Tibial artery (tissue), 4 donors: ENCODE measurements around the gene C1orf210.
A peak's percentile ranks its signal among the peaks of the same experiment; 100 is the strongest.

Source experiments
- DNase-seq, 2 donors: peaks; one replicate each; pipeline ENCODE4 v3.0.0-alpha.2; 2019
- H3K27ac ChIP-seq, 2 donors: fragments of 200-600 bp; sonication (generic) in 1 of 2; 1 replicate in 1 of 2; 2 replicates in 1 of 2; pipeline ENCODE4 v1.5.1; 2018 to 2019; ENCODE audit warnings: mild to moderate bottlenecking in 1 of 2
- H3K27me3 ChIP-seq, 2 donors: fragments of 200-600 bp; sonication (generic) in 1 of 2; one replicate each; pipeline versions ENCODE4 v1.5.1 to v1.6.0; 2016 to 2019
- H3K36me3 ChIP-seq, 3 donors: fragments of 200-600 bp; sonication (generic) in 2 of 3; one replicate each; pipeline ENCODE4 v1.5.1; 2016 to 2019; ENCODE audit warnings: mild to moderate bottlenecking in 2 of 3
- H3K4me1 ChIP-seq, 4 donors: fragments of 200-600 bp; sonication (generic) in 2 of 4; 1 replicate in 3 of 4; 2 replicates in 1 of 4; pipeline ENCODE4 v1.5.1; 2016 to 2019
- H3K4me3 ChIP-seq, 2 donors: fragments of 200-600 bp; sonication (generic) in 1 of 2; 1 replicate in 1 of 2; 2 replicates in 1 of 2; pipeline ENCODE4 v1.5.1; 2018 to 2019; ENCODE audit warnings: mild to moderate bottlenecking in 2 of 2
- H3K9me3 ChIP-seq, 3 donors: fragments of 200-600 bp; sonication (generic) in 1 of 3; one replicate each; pipeline ENCODE4 v1.5.1; 2016 to 2019
- CTCF ChIP-seq, 2 experiments: fragments of 200-600 bp in 1 of 2; fragments of 450-650 bp in 1 of 2; IDR thresholded peaks; one replicate each; pipeline ENCODE4 v1.5.1; 2017 to 2019; ENCODE audit warnings: antibody characterized with exemption in 2 of 2, mild to moderate bottlenecking in 1 of 2, moderate library complexity in 1 of 2
- intact Hi-C: fragments of 100-400 bp; cut with DNase I; formaldehyde crosslinking; loops from one replicate; pipeline ENCODE4 v1.15.0; 2023; ENCODE audit warnings: low total_unique reads

C1orf210 gene

GRCh38 chr1:43319288-43319687, 33.9 kb upstream of the C1orf210 start:
- DNase-seq: no peak
- H3K27me3 ChIP-seq: no peaks in the 10 kb centered on the region
- H3K27ac ChIP-seq: no peak overlapping the region
- intact Hi-C loops: no loop called here
- H3K4me1 ChIP-seq: no peaks in the 10 kb centered on the region
- H3K36me3 ChIP-seq: peaks cover 0 to 2% (median 0%) of the 10 kb centered on the region in 3 donors
- no peaks in the 10 kb centered on the region for H3K9me3 ChIP-seq
- no peak overlapping the region for H3K4me3 ChIP-seq
- no peak for TF ChIP-seq CTCF (IDR thresholded peaks at IDR 0.05)

GRCh38 chr1:43318831-43319230, 33.5 kb upstream of the C1orf210 start:
- Histone ChIP-seq H3K9me3 (no peaks in the 10 kb centered on the region), H3K36me3 (no peaks in the 10 kb centered on the region), H3K4me3 (no peak overlapping the region), H3K27ac (no peak overlapping the region), H3K27me3 (no peaks in the 10 kb centered on the region), H3K4me1 (no peaks in the 10 kb centered on the region)
- DNase-seq: peak in 1 of 2 donors; percentile 43
- intact Hi-C loops: no loop called here
- TF ChIP-seq CTCF (IDR thresholded peaks at IDR 0.05): no peak

- intact Hi-C loops: no loop called here
- no peak for TF ChIP-seq CTCF (IDR thresholded peaks at IDR 0.05)
- peak in 1 of 2 donors; percentile 49 for DNase-seq
- Histone ChIP-seq H3K4me1 (no peaks in the 10 kb centered on the region), H3K9me3 (no peaks in the 10 kb centered on the region), H3K27ac (no peak overlapping the region), H3K27me3 (no peaks in the 10 kb centered on the region), H3K4me3 (no peak overlapping the region), H3K36me3 (no peaks in the 10 kb centered on the region)
These were observed 32.6 kb upstream of the C1orf210 start for GRCh38 chr1:43317817-43318471.

DNA sequence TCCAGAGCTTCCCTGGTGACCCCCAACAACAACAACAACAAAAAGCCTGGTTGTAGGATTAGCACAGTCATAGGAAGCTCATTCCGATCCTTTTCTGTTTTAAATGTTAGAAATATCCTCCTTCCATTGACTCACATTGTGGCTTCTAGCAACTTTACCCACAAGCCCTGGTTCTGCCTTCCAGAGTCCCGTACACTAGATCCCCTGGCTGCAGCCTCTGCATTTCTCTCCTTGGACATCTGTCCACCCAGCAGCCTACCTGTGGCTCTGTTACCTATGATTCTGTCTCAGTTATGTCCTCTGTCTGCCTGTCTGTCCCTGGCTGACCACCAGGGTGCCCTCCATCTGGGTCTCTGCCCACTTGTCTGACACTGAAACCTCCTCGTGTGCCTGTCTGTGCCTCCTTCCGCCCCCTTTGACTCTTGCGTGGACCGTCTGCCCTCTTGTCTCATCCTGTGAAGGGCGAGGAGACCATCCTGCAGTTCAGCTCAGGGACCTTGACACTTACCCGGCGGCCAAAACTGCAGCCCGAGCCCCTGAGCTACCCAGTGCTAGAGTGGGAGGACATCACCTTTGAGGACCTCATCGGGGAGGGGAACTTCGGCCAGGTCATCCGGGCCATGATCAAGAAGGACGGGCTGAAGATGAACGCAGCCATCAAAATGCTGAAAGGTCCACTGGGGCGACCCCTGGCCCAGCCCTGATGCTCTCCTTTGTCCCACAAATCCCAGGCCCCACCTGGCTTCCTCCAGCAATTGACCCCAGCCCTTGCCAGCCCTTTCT, 31.5 kb upstream of the C1orf210 start:
- peak in 1 of 2 experiments; percentile 19 for TF ChIP-seq CTCF (IDR thresholded peaks at IDR 0.05)
- no peaks in the 10 kb centered on the region for H3K9me3 ChIP-seq
- no peak overlapping the region for H3K27ac ChIP-seq
- H3K36me3 ChIP-seq: no peaks in the 10 kb centered on the region
- peak in 1 of 2 donors; percentile 55 for DNase-seq
- H3K4me3 ChIP-seq: no peak overlapping the region
- H3K27me3 ChIP-seq: no peaks in the 10 kb centered on the region
- intact Hi-C loops: no loop called here
- no peaks in the 10 kb centered on the region for H3K4me1 ChIP-seq

- no peaks in the 10 kb centered on the region for H3K36me3 ChIP-seq
- no peaks in the 10 kb centered on the region for H3K27me3 ChIP-seq
- no peaks in the 10 kb centered on the region for H3K4me1 ChIP-seq
- peak in 1 of 2 donors; percentile 35 for DNase-seq
- no peak overlapping the region for H3K4me3 ChIP-seq
- H3K9me3 ChIP-seq: no peaks in the 10 kb centered on the region
- H3K27ac ChIP-seq: no peak overlapping the region
- no peak for TF ChIP-seq CTCF (IDR thresholded peaks at IDR 0.05)
- intact Hi-C loops: no loop called here
These were observed 30.8 kb upstream of the C1orf210 start for GRCh38 chr1:43315963-43316737.
